ENCODE data around the gene NSD1.
A peak's percentile ranks its signal among the peaks of the same experiment; 100 is the strongest.

DNA sequence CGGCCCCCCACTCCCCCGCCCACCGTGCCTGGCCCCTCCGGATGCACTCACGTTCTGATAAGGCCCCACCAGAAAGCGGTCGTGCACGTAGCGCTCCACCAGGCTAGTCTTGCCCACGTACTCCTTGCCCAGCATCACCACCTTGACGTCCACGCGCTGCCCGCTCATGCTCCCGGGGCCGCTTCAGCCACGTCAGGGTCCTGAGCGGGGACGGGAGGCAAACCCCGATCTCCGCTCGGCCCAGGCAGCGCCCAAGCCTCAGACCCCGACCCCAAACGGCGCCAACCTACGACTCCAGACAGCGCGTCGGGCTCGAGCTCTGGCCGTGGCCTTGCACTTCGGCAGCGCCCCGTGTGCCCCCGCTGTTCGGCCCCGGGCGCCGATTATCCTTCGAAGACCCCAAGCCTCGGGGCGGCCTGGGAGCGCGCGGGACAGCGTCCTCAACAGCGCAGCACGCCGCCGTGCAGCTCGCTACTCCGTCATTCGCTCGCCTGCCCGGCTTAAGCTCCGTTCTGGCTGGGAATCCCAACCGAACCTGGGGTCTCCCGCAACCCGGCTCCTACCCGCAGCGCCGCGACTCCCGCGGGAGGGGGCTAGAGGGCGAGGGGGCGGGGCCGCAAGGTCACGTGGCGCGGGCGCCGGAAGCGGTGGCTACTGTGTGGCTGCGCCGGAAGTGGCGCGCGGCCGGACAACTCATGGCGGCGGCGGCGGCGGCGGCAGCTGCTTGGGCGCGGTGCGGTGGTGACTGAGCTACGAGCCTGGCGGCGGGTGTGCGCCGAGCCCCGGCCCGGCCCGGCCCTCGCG is 169.8 kb downstream of the NSD1 start, which contains the start of the genes PRELID1 and RAB24:
- TF ChIP-seq, protein P1, sequence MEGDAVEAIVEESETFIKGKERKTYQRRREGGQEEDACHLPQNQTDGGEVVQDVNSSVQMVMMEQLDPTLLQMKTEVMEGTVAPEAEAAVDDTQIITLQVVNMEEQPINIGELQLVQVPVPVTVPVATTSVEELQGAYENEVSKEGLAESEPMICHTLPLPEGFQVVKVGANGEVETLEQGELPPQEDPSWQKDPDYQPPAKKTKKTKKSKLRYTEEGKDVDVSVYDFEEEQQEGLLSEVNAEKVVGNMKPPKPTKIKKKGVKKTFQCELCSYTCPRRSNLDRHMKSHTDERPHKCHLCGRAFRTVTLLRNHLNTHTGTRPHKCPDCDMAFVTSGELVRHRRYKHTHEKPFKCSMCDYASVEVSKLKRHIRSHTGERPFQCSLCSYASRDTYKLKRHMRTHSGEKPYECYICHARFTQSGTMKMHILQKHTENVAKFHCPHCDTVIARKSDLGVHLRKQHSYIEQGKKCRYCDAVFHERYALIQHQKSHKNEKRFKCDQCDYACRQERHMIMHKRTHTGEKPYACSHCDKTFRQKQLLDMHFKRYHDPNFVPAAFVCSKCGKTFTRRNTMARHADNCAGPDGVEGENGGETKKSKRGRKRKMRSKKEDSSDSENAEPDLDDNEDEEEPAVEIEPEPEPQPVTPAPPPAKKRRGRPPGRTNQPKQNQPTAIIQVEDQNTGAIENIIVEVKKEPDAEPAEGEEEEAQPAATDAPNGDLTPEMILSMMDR (IDR thresholded peaks at IDR 0.05; ENCODE audit: control extremely low read depth in 1 of 3, insufficient read depth in 1 of 3, low read depth in 1 of 3, low read length in 3 of 3) = peak in 2 of 3 experiments; percentile 1 to 16; a peak in 1 of 4 replicates
- no peak for TF ChIP-seq ZNF274 (IDR thresholded peaks at IDR 0.05; ENCODE audit: borderline replicate concordance, extremely low read depth, low read length)
